ENCODE measurements around the gene CHST11.

DNA sequence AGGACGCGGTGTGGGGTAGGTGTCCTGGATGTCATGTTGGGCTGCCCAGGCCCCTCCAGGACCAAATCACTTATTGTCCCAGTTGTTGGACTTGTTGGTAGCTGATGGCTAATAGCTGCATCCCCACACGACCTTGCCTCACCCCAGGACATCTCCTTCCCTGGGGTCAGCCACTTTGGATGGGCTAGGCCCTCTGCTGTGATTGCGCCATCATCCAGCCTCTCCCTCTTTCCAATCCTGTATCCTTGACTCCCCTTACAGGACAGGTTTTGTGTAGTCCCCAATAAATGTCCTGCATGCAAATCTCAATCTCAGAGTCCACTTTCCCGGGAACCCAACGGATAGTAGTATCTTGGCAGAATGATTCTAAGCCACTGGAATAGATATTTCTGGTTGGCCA is 43.4 kb upstream of the CHST11 start:
- TF ChIP-seq POLR2A (IDR thresholded peaks at IDR 0.05) (no peak), POLR2AphosphoS5 (IDR thresholded peaks at IDR 0.05) (no peak)
- TF ChIP-seq, protein P1, sequence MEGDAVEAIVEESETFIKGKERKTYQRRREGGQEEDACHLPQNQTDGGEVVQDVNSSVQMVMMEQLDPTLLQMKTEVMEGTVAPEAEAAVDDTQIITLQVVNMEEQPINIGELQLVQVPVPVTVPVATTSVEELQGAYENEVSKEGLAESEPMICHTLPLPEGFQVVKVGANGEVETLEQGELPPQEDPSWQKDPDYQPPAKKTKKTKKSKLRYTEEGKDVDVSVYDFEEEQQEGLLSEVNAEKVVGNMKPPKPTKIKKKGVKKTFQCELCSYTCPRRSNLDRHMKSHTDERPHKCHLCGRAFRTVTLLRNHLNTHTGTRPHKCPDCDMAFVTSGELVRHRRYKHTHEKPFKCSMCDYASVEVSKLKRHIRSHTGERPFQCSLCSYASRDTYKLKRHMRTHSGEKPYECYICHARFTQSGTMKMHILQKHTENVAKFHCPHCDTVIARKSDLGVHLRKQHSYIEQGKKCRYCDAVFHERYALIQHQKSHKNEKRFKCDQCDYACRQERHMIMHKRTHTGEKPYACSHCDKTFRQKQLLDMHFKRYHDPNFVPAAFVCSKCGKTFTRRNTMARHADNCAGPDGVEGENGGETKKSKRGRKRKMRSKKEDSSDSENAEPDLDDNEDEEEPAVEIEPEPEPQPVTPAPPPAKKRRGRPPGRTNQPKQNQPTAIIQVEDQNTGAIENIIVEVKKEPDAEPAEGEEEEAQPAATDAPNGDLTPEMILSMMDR (IDR thresholded peaks at IDR 0.05 in 8 of 11, conservative IDR thresholded peaks at IDR 0.05 in 3 of 11), result no peak

Measured in spleen (tissue), 7 donors.